ENCODE measurements around the gene CNTN2. TPM values are rescaled to one million over a fixed set of nuclear protein-coding genes. Genes with fewer than 3 reads are reported as not detected.

CNTN2 gene
- polyA plus RNA-seq, 4 donors, result under 0.01 to 1.7 (median 0.35) TPM; not detected in 1

DNA sequence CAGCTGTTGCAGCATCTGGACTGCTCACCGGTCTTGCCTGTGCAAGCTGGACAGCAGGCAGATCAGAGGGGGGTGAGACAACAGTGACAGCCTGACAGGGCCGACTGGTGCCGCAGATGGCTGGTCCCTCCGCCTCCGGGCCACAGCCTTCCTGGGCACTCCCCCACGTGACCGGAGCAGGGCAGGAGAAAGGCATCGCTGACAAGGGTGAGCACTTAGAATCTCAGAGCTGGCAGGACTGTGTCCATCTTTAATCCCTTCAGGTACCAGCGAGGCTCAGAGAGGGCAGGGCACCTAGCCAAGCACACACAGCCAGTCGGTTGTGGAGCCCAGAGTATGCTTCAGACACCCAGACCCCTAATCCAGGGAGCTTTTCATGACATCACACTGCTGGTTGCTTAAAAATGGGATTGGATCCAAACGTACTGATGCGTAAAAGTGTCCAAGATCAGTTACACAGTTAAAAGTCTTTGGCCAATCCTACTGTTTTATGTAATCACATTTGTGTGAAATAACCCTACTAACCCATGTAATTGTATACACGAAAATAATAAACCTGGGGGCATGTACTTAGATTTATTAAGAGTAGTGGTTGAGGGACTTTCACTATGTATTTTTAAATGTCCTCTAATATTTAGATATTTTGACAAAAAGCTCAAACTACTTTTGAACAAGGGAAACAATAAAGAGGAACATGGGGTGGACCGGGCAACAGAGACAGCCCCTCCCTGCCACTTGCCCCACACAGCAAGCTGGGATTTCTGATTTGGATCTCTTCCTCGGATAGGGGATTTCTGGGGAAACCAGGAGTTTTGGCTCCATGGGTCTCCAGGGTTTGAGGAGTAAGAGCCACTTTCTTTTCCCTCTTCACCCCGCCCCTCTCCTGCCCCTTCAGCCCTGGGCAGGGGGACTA, 758 bp upstream of the CNTN2 start:
- no peaks in the 10 kb centered on the region for H3K4me1 ChIP-seq (ENCODE audit: control insufficient read depth in 3 of 3, insufficient read depth in 2 of 3, low read depth in 1 of 3, low read length in 2 of 3)
- WGBS, 3 donors, result 55 to 65% (median 63%) methylated on average over 14 to 16 of the region's 16 CpGs
- H3K4me3 ChIP-seq (ENCODE audit: low read depth in 1 of 3, low read length in 3 of 3), result no peak overlapping the region
- H3K27me3 ChIP-seq (ENCODE audit: control insufficient read depth in 3 of 3, insufficient read depth in 3 of 3, low read length in 3 of 3), result peaks cover 5 to 64% (median 17%) of the 10 kb centered on the region in 3 donors
- DNase-seq (no peak), FAIRE-seq (no peak)
- H3K9me3 ChIP-seq (ENCODE audit: control insufficient read depth in 2 of 2, insufficient read depth in 1 of 2, low read depth in 1 of 2, low read length in 1 of 2), result no peaks in the 10 kb centered on the region
- no peaks in the 10 kb centered on the region for H3K36me3 ChIP-seq (ENCODE audit: control insufficient read depth in 3 of 3, insufficient read depth in 2 of 3, low read depth in 1 of 3, low read length in 3 of 3)
- no peak overlapping the region for H3K27ac ChIP-seq (ENCODE audit: low read depth in 1 of 3, low read length in 2 of 3)

DNA sequence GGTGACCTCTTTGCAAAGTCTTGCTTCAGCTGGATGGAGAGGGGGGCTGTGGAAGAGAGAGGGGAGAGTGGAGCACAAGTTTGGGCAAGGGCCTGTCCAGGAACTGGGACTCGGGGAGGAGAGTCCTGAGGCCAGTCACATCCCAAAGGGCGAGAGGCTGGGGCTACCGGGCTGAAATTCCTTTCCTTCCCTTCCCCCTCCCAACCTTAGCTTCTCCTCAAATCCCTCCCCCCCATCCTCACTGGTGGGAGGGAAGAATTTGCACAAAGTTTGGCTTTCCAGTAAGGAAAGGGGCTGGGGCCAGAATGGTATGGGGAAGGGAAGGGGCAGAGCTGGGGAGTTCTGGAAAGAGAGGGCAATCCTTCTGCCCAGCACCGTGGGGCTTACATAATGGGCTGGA, 854 bp downstream of the CNTN2 start:
- FAIRE-seq, result no peak
- H3K4me1 ChIP-seq (ENCODE audit: control insufficient read depth in 3 of 3, insufficient read depth in 2 of 3, low read depth in 1 of 3, low read length in 2 of 3), result no peaks in the 10 kb centered on the region

DNA sequence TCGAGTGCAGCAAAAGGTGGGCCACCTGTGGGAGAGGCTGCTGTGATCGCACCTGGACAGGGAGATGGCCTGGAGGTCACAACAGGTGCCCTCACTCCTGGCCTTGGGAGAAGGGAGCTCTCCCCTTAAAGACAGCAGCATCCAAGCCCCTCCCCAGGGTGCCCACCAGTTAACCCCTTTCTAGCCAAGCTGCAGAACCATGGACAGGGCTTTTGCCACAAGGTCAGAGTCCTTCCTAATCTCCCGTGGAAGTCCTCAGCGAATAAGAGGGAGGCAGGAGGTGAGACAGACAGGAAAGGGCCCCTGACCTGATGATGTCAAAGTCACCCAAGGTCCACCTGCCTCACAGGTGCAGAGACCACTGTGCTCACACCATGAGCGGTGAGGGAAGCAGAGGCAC, 1.7 kb downstream of the CNTN2 start:
- Histone ChIP-seq H3K36me3 (ENCODE audit: control insufficient read depth in 3 of 3, insufficient read depth in 2 of 3, low read depth in 1 of 3, low read length in 3 of 3) (no peaks in the 10 kb centered on the region), H3K9me3 (ENCODE audit: control insufficient read depth in 2 of 2, insufficient read depth in 1 of 2, low read depth in 1 of 2, low read length in 1 of 2) (no peaks in the 10 kb centered on the region), H3K4me1 (ENCODE audit: control insufficient read depth in 3 of 3, insufficient read depth in 2 of 3, low read depth in 1 of 3, low read length in 2 of 3) (no peaks in the 10 kb centered on the region), H3K4me3 (ENCODE audit: low read depth in 1 of 3, low read length in 3 of 3) (no peak overlapping the region), H3K27ac (ENCODE audit: low read depth in 1 of 3, low read length in 2 of 3) (no peak overlapping the region), H3K27me3 (ENCODE audit: control insufficient read depth in 3 of 3, insufficient read depth in 3 of 3, low read length in 3 of 3) (peaks cover 5 to 74% (median 18%) of the 10 kb centered on the region in 3 donors)
- DNase-seq (no peak), FAIRE-seq (no peak)
- WGBS, 3 donors, result 18 to 34% (median 29%) methylated on average over 5 of the region's 5 CpGs

More for the DNA sequence above, 854 bp downstream of the CNTN2 start:
- H3K27ac ChIP-seq (ENCODE audit: low read depth in 1 of 3, low read length in 2 of 3), result no peak overlapping the region
- no peak overlapping the region for H3K4me3 ChIP-seq (ENCODE audit: low read depth in 1 of 3, low read length in 3 of 3)
- H3K36me3 ChIP-seq (ENCODE audit: control insufficient read depth in 3 of 3, insufficient read depth in 2 of 3, low read depth in 1 of 3, low read length in 3 of 3), result no peaks in the 10 kb centered on the region
- H3K27me3 ChIP-seq (ENCODE audit: control insufficient read depth in 3 of 3, insufficient read depth in 3 of 3, low read length in 3 of 3), result peaks cover 5 to 74% (median 18%) of the 10 kb centered on the region in 3 donors
- no peak for DNase-seq
- 30 to 31% (median 30%) methylated on average over 4 of the region's 4 CpGs for WGBS, 3 donors
- H3K9me3 ChIP-seq (ENCODE audit: control insufficient read depth in 2 of 2, insufficient read depth in 1 of 2, low read depth in 1 of 2, low read length in 1 of 2), result no peaks in the 10 kb centered on the region

DNA sequence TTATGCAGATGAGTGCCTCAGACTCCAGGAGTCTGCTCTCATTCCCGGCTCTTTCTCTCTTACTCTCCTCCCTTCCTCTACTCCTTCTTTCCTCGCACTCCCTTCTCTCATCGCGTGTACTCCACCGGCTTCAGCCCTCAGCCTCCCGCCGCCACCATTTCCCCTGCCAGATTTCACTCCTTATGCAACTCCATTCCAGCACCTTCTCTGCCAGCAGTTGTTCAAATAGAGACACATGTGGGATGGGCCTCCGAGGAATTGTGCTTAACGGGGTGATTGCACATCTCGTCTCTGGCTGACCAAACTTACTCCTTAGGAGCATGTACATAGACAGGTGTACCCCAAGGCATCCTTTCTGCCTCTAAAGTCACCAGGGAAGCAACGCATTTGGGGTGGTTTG, 2.1 kb downstream of the CNTN2 start:
- Histone ChIP-seq H3K36me3 (ENCODE audit: control insufficient read depth in 3 of 3, insufficient read depth in 2 of 3, low read depth in 1 of 3, low read length in 3 of 3) (no peaks in the 10 kb centered on the region), H3K27me3 (ENCODE audit: control insufficient read depth in 3 of 3, insufficient read depth in 3 of 3, low read length in 3 of 3) (peaks cover 5 to 73% (median 18%) of the 10 kb centered on the region in 3 donors), H3K4me3 (ENCODE audit: low read depth in 1 of 3, low read length in 3 of 3) (no peak overlapping the region), H3K27ac (ENCODE audit: low read depth in 1 of 3, low read length in 2 of 3) (no peak overlapping the region), H3K4me1 (ENCODE audit: control insufficient read depth in 3 of 3, insufficient read depth in 2 of 3, low read depth in 1 of 3, low read length in 2 of 3) (no peaks in the 10 kb centered on the region), H3K9me3 (ENCODE audit: control insufficient read depth in 2 of 2, insufficient read depth in 1 of 2, low read depth in 1 of 2, low read length in 1 of 2) (no peaks in the 10 kb centered on the region)
- no peak for DNase-seq
- WGBS, 3 donors, result 32 to 42% (median 35%) methylated on average over 11 of the region's 11 CpGs
- no peak for FAIRE-seq

DNA sequence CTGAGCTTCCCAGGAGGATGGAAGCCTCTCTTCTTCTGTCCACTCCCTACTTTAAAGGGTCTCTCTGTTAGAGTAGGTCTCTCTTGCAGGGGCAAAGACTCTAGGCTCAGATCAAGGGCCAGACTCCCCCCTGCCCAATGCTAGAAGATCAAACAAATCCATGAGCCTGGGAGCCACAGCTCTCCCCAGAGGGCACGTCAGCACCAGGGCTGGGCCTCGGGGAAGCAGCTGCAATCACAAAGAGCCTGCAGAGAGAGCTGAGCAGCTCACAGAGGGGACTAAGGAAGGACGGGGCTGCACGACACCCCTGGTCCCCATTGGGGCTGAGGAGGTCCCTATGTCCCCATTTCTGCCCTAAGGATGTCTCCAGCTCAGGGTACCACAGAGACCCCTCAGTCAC, 3.9 kb downstream of the CNTN2 start:
- peaks cover 5 to 59% (median 18%) of the 10 kb centered on the region in 3 donors for H3K27me3 ChIP-seq (ENCODE audit: control insufficient read depth in 3 of 3, insufficient read depth in 3 of 3, low read length in 3 of 3)

DNA sequence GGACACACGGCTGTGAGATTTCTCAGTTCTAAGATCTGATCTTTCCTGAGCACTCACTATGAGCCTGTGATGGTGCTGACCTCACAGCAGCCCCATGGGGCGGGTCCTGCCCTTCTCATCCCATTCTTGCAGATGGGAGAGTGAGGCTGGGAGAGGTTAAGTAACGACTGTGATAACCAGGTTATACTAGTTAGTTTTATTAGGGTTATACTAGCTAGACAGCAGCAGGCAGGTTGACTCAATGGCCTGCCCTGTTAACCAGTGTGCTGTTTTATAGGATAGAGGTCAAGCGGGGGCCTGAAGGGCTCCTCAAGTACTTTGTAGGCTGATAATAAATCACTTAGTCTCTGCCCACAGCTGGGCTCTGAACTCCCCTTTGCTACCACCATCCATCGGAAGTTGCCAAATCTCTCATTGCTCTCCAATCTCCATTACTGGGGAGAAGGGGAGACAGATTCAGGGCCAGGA, 4.8 kb downstream of the CNTN2 start:
- 56 to 70% (median 65%) methylated on average over 5 of the region's 5 CpGs for WGBS, 3 donors
- Histone ChIP-seq H3K27me3 (ENCODE audit: control insufficient read depth in 3 of 3, insufficient read depth in 3 of 3, low read length in 3 of 3) (peaks cover 5 to 57% (median 17%) of the 10 kb centered on the region in 3 donors), H3K4me3 (ENCODE audit: low read depth in 1 of 3, low read length in 3 of 3) (no peak overlapping the region), H3K9me3 (ENCODE audit: control insufficient read depth in 2 of 2, insufficient read depth in 1 of 2, low read depth in 1 of 2, low read length in 1 of 2) (no peaks in the 10 kb centered on the region), H3K4me1 (ENCODE audit: control insufficient read depth in 3 of 3, insufficient read depth in 2 of 3, low read depth in 1 of 3, low read length in 2 of 3) (no peaks in the 10 kb centered on the region), H3K27ac (ENCODE audit: low read depth in 1 of 3, low read length in 2 of 3) (no peak overlapping the region), H3K36me3 (ENCODE audit: control insufficient read depth in 3 of 3, insufficient read depth in 2 of 3, low read depth in 1 of 3, low read length in 3 of 3) (no peaks in the 10 kb centered on the region)
- no peak for DNase-seq
- no peak for FAIRE-seq

More for the DNA sequence above, 3.9 kb downstream of the CNTN2 start:
- Histone ChIP-seq H3K36me3 (ENCODE audit: control insufficient read depth in 3 of 3, insufficient read depth in 2 of 3, low read depth in 1 of 3, low read length in 3 of 3) (no peaks in the 10 kb centered on the region), H3K4me3 (ENCODE audit: low read depth in 1 of 3, low read length in 3 of 3) (no peak overlapping the region), H3K9me3 (ENCODE audit: control insufficient read depth in 2 of 2, insufficient read depth in 1 of 2, low read depth in 1 of 2, low read length in 1 of 2) (no peaks in the 10 kb centered on the region), H3K27ac (ENCODE audit: low read depth in 1 of 3, low read length in 2 of 3) (no peak overlapping the region), H3K4me1 (ENCODE audit: control insufficient read depth in 3 of 3, insufficient read depth in 2 of 3, low read depth in 1 of 3, low read length in 2 of 3) (no peaks in the 10 kb centered on the region)
- DNase-seq (no peak), FAIRE-seq (no peak)
- 29 to 42% (median 30%) methylated on average over 4 of the region's 4 CpGs for WGBS, 3 donors

DNA sequence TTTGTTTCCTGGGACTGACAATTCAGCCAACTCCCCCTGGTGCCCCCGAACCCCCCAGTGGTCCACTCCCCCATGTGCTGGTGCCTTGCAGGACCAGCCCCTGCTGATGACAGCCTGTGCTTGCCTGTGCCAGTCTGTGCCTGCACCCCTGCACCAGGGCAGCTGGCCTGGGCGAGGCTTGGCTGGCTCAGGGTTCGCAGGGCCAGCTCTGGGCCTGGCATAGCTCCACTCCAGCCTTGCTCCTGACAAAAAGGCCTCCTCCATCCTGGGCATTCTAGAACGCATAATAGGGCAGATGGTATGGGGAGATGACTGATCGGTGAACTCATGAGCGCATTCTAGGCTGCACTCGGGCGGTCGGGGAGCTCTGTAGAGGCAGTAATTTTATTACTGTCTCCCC, 5.4 kb downstream of the CNTN2 start:
- WGBS, 3 donors, result 74 to 84% (median 76%) methylated on average over 9 of the region's 9 CpGs
- Histone ChIP-seq H3K4me3 (ENCODE audit: low read depth in 1 of 3, low read length in 3 of 3) (no peak overlapping the region), H3K27me3 (ENCODE audit: control insufficient read depth in 3 of 3, insufficient read depth in 3 of 3, low read length in 3 of 3) (peaks cover 3 to 54% (median 17%) of the 10 kb centered on the region in 3 donors), H3K27ac (ENCODE audit: low read depth in 1 of 3, low read length in 2 of 3) (no peak overlapping the region), H3K4me1 (ENCODE audit: control insufficient read depth in 3 of 3, insufficient read depth in 2 of 3, low read depth in 1 of 3, low read length in 2 of 3) (no peaks in the 10 kb centered on the region), H3K36me3 (ENCODE audit: control insufficient read depth in 3 of 3, insufficient read depth in 2 of 3, low read depth in 1 of 3, low read length in 3 of 3) (no peaks in the 10 kb centered on the region), H3K9me3 (ENCODE audit: control insufficient read depth in 2 of 2, insufficient read depth in 1 of 2, low read depth in 1 of 2, low read length in 1 of 2) (no peaks in the 10 kb centered on the region)
- no peak for FAIRE-seq
- DNase-seq, result no peak

DNA sequence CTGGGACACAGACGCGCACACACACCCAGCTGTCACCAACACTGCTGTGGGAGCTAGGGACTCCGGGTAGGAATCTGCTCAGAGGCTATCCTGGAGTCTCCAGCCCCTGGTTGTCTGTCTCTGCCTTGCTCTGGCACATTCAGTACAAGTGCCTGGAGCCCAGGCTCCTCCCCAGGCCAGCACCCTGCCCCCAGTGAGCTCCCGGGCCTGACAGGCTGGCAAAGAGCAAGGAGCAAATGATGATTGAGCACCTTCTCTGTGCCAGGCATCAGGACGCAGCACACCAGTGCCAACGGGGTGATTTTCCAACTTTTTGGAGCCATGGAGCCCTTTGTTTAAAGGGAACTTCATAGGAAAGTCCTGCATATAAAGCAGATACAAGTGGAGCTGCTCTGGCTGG, 6.5 kb downstream of the CNTN2 start:
- H3K9me3 ChIP-seq (ENCODE audit: control insufficient read depth in 2 of 2, insufficient read depth in 1 of 2, low read depth in 1 of 2, low read length in 1 of 2), result no peaks in the 10 kb centered on the region
- FAIRE-seq (no peak), DNase-seq (no peak)
- no peak overlapping the region for H3K4me3 ChIP-seq (ENCODE audit: low read depth in 1 of 3, low read length in 3 of 3)
- 57 to 64% (median 58%) methylated on average over 6 of the region's 6 CpGs for WGBS, 3 donors
- H3K27ac ChIP-seq (ENCODE audit: low read depth in 1 of 3, low read length in 2 of 3), result no peak overlapping the region
- no peaks in the 10 kb centered on the region for H3K36me3 ChIP-seq (ENCODE audit: control insufficient read depth in 3 of 3, insufficient read depth in 2 of 3, low read depth in 1 of 3, low read length in 3 of 3)
- peaks cover 3 to 47% (median 12%) of the 10 kb centered on the region in 3 donors for H3K27me3 ChIP-seq (ENCODE audit: control insufficient read depth in 3 of 3, insufficient read depth in 3 of 3, low read length in 3 of 3)
- H3K4me1 ChIP-seq (ENCODE audit: control insufficient read depth in 3 of 3, insufficient read depth in 2 of 3, low read depth in 1 of 3, low read length in 2 of 3), result no peaks in the 10 kb centered on the region
